H1 (cell line): ENCODE data around the gene TGFBI. TPM values are rescaled to one million over a fixed set of nuclear protein-coding genes. Genes with fewer than 3 reads are reported as not detected.

Experiments
- CTCF ChIA-PET: fragments of 300-600 bp; sonication (Branson Sonifier 250); formaldehyde crosslinking; loops from one replicate; lab custom pipeline; 2021; ENCODE audit not compliant: partially characterized antibody; lab: Charles Lee
- POLR2A ChIA-PET: fragments of 300-600 bp; sonication (Branson Sonifier 250); formaldehyde crosslinking; loops from one replicate; lab custom pipeline; 2021; ENCODE audit warnings: inconsistent platforms; ENCODE audit not compliant: partially characterized antibody; lab: Charles Lee
- DNase-seq, 2 experiments: peaks; one replicate each; pipeline versions ENCODE4 v3.0.0 to v3.0.0-alpha.2; 2010 to 2022; ENCODE audit warnings: low spot score in 2 of 2, low read depth in 1 of 2, mixed read lengths in 1 of 2
- FAIRE-seq: peaks from 2 replicates; lab custom pipeline; 2011; peaks lifted over from hg19 to GRCh38; lab: Jason Lieb, UNC
- H2AFZ ChIP-seq: 2 replicates; pipeline ENCODE4 v1.8.1; 2012; ENCODE audit warnings: low read length, inconsistent platforms
- H2AK5ac ChIP-seq: 2 replicates; pipeline ENCODE4 v1.6.1; 2013; ENCODE audit warnings: low read depth, low read length
- H2BK120ac ChIP-seq: replicated peaks from 2 replicates; pipeline ENCODE3; 2013; ENCODE audit warnings: low read depth, low read length, inconsistent platforms
- H2BK12ac ChIP-seq: 2 replicates; pipeline ENCODE4 v1.6.1; 2013; ENCODE audit warnings: low read depth, low read length
- H2BK15ac ChIP-seq: 2 replicates; pipeline ENCODE4 v1.6.1; 2013; ENCODE audit warnings: low read length
- H2BK20ac ChIP-seq: 2 replicates; pipeline ENCODE4 v1.6.1; 2013; ENCODE audit warnings: low read length
- H2BK5ac ChIP-seq: 2 replicates; pipeline ENCODE4 v1.6.1; 2013; ENCODE audit warnings: low read depth, low read length
- H3K14ac ChIP-seq: 2 replicates; pipeline ENCODE4 v1.6.1; 2013; ENCODE audit warnings: inconsistent platforms; ENCODE audit not compliant: insufficient read length
- H3K18ac ChIP-seq: 2 replicates; pipeline ENCODE4 v1.6.1; 2013; ENCODE audit warnings: low read length; ENCODE audit errors: extremely low read depth
- H3K23ac ChIP-seq: 2 replicates; pipeline ENCODE4 v1.6.1; 2013; ENCODE audit warnings: inconsistent platforms; ENCODE audit not compliant: insufficient read length
- H3K23me2 ChIP-seq: 2 replicates; pipeline ENCODE4 v1.6.1; 2013; ENCODE audit warnings: low read depth, low read length
- H3K27ac ChIP-seq: 2 replicates; pipeline ENCODE4 v1.6.1; 2011; ENCODE audit warnings: low read depth, low read length, inconsistent platforms
- H3K27me3 ChIP-seq, 4 experiments: replicated peaks in 1 of 4; 1 replicate in 1 of 4; 2 replicates in 3 of 4; pipeline versions ENCODE4 v1.6.1 to v1.8.1; 2011 to 2013; ENCODE audit warnings: low read length in 3 of 4, mild to moderate bottlenecking in 3 of 4, inconsistent platforms in 2 of 4, mixed read lengths in 2 of 4, moderate library complexity in 1 of 4; ENCODE audit not compliant: control insufficient read depth in 3 of 4, insufficient read depth in 3 of 4; ENCODE audit errors: extremely low read depth in 1 of 4
- H3K36me3 ChIP-seq, 4 experiments: 2 replicates each; pipeline versions ENCODE4 v1.6.1 to v1.8.1; 2011 to 2013; ENCODE audit warnings: mild to moderate bottlenecking in 4 of 4, low read length in 3 of 4, moderate library complexity in 2 of 4, control low read depth in 1 of 4, inconsistent platforms in 1 of 4; ENCODE audit not compliant: insufficient read depth in 4 of 4, control insufficient read depth in 2 of 4
- H3K4ac ChIP-seq: replicated peaks from 2 replicates; pipeline ENCODE3; 2013; ENCODE audit warnings: low read length, low read depth, mixed read lengths, inconsistent platforms; ENCODE audit not compliant: insufficient read length
- H3K4me1 ChIP-seq, 4 experiments: replicated peaks in 1 of 4; 1 replicate in 1 of 4; 2 replicates in 3 of 4; pipeline versions ENCODE4 v1.6.1 to v1.8.1; 2011 to 2013; ENCODE audit warnings: low read length in 3 of 4, inconsistent platforms in 2 of 4, mixed read lengths in 1 of 4; ENCODE audit not compliant: insufficient read depth in 4 of 4, control insufficient read depth in 3 of 4
- H3K4me2 ChIP-seq, 2 experiments: 2 replicates each; pipeline versions ENCODE4 v1.6.1 to v1.8.1; 2011 to 2013; ENCODE audit warnings: low read depth in 2 of 2, low read length in 2 of 2, control low read depth in 1 of 2, inconsistent platforms in 1 of 2, mild to moderate bottlenecking in 1 of 2; ENCODE audit not compliant: insufficient read depth in 1 of 2
- H3K4me3 ChIP-seq, 4 experiments: fragments of 200-600, 300-600 bp in 1 of 4; sonication (generic), shearing (Covaris generic), sonication (Bioruptor Twin) in 1 of 4; 2 replicates each; pipeline versions ENCODE4 v1.5.1 to v1.8.1; 2011 to 2016; ENCODE audit warnings: low read length in 4 of 4, low read depth in 3 of 4, control low read depth in 2 of 4, inconsistent platforms in 2 of 4, mild to moderate bottlenecking in 2 of 4, mixed read lengths in 1 of 4, moderate library complexity in 1 of 4; ENCODE audit not compliant: insufficient read depth in 2 of 4; ENCODE audit errors: extremely low read depth in 1 of 4
- H3K56ac ChIP-seq: replicated peaks from 2 replicates; pipeline ENCODE3; 2013; ENCODE audit warnings: low read depth, mild to moderate bottlenecking, mixed read lengths, low read length, inconsistent platforms; ENCODE audit not compliant: insufficient read length
- H3K79me1 ChIP-seq: 2 replicates; pipeline ENCODE4 v1.6.1; 2013; ENCODE audit warnings: low read depth, low read length, control low read depth
- H3K79me2 ChIP-seq, 2 experiments: 2 replicates each; pipeline versions ENCODE4 v1.6.1 to v1.8.1; 2012 to 2013; ENCODE audit warnings: low read length in 2 of 2, mild to moderate bottlenecking in 2 of 2, inconsistent platforms in 1 of 2; ENCODE audit not compliant: insufficient read depth in 2 of 2, control insufficient read depth in 1 of 2
- H3K9ac ChIP-seq, 4 experiments: replicated peaks in 1 of 4; 1 replicate in 1 of 4; 2 replicates in 3 of 4; pipeline versions ENCODE4 v1.6.1 to v1.8.1; 2011 to 2013; ENCODE audit warnings: low read depth in 3 of 4, low read length in 3 of 4, control low read depth in 2 of 4, mild to moderate bottlenecking in 2 of 4, moderate library complexity in 2 of 4, inconsistent platforms in 1 of 4; ENCODE audit errors: extremely low read depth in 1 of 4
- H3K9me3 ChIP-seq, 2 experiments: 2 replicates each; pipeline versions ENCODE4 v1.6.1 to v1.8.1; 2012 to 2013; ENCODE audit warnings: mild to moderate bottlenecking in 2 of 2, moderate library complexity in 2 of 2, control low read depth in 1 of 2, inconsistent platforms in 1 of 2, low read depth in 1 of 2, low read length in 1 of 2, mixed read lengths in 1 of 2; ENCODE audit not compliant: insufficient read depth in 2 of 2
- H4K20me1 ChIP-seq, 2 experiments: replicated peaks in 1 of 2; 2 replicates each; pipeline versions ENCODE3 to v1.8.1; 2011 to 2013; ENCODE audit warnings: inconsistent platforms in 2 of 2, low read length in 2 of 2, mild to moderate bottlenecking in 1 of 2; ENCODE audit not compliant: insufficient read depth in 2 of 2, control insufficient read depth in 1 of 2
- H4K5ac ChIP-seq: 2 replicates; pipeline ENCODE4 v1.6.1; 2013; ENCODE audit warnings: low read length, low read depth, mixed read lengths, inconsistent platforms; ENCODE audit not compliant: insufficient read length
- H4K8ac ChIP-seq: 2 replicates; pipeline ENCODE4 v1.8.0; 2013; ENCODE audit warnings: mild to moderate bottlenecking, moderate library complexity, low read length, inconsistent platforms; ENCODE audit not compliant: insufficient read depth; ENCODE audit errors: extremely low read depth
- H4K91ac ChIP-seq: replicated peaks from 2 replicates; pipeline ENCODE3; 2013; ENCODE audit warnings: low read length, mixed read lengths, inconsistent platforms; ENCODE audit not compliant: insufficient read length
- CTBP2 ChIP-seq: IDR thresholded peaks from 2 replicates; pipeline ENCODE4 v1.7.0; 2011; ENCODE audit warnings: borderline replicate concordance, mild to moderate bottlenecking, moderate library complexity, mixed read lengths, low read length; ENCODE audit not compliant: insufficient read depth, insufficient read length
- GTF2F1 ChIP-seq: IDR thresholded peaks from 2 replicates; pipeline ENCODE4 v1.6.1; 2012; ENCODE audit warnings: low read depth, low read length, improper control_type of control experiment, borderline replicate concordance
- PHF8 ChIP-seq: fragments of 200-600 bp; sonication (generic); conservative IDR thresholded peaks from 2 replicates; pipeline ENCODE4 v1.7.1; 2012; ENCODE audit warnings: low read depth, mild to moderate bottlenecking, inconsistent platforms, low read length, moderate library complexity
- POLR2A ChIP-seq, 2 experiments: IDR thresholded peaks; 1 replicate in 1 of 2; 2 replicates in 1 of 2; pipeline ENCODE4 v1.6.1; 2011; ENCODE audit warnings: low read depth in 2 of 2, low read length in 2 of 2, mild to moderate bottlenecking in 2 of 2; ENCODE audit errors: control extremely low read depth in 1 of 2
- POU5F1 ChIP-seq: IDR thresholded peaks from 2 replicates; pipeline ENCODE4 v1.6.1; 2011; ENCODE audit warnings: low read depth, mild to moderate bottlenecking, low read length, moderate library complexity
- RFX5 ChIP-seq: IDR thresholded peaks from 2 replicates; pipeline ENCODE4 v1.6.1; 2011; ENCODE audit warnings: low read depth, low read length, improper control_type of control experiment, borderline replicate concordance
- RXRA ChIP-seq: IDR thresholded peaks from 2 replicates; pipeline ENCODE4 v1.6.1; 2011; ENCODE audit warnings: low read depth, mild to moderate bottlenecking, low read length, moderate library complexity; ENCODE audit not compliant: insufficient read depth
- SP2 ChIP-seq: IDR thresholded peaks from 2 replicates; pipeline ENCODE4 v1.6.1; 2012; ENCODE audit warnings: mild to moderate bottlenecking, low read length, inconsistent platforms
- SUZ12 ChIP-seq: fragments of 200-600 bp; sonication (generic); IDR thresholded peaks from 2 replicates; pipeline ENCODE4 v1.6.1; 2012; ENCODE audit warnings: mild to moderate bottlenecking, inconsistent platforms, low read length, moderate library complexity, mixed read lengths
- TAF1 ChIP-seq: IDR thresholded peaks from 2 replicates; pipeline ENCODE4 v1.6.1; 2011; ENCODE audit warnings: mild to moderate bottlenecking, low read depth, low read length
- TAF7 ChIP-seq: optimal IDR thresholded peaks from 2 replicates; pipeline ENCODE3; 2011; ENCODE audit warnings: low read depth, mild to moderate bottlenecking, inconsistent platforms, low read length, moderate library complexity, borderline replicate concordance
- TEAD4 ChIP-seq: IDR thresholded peaks from 2 replicates; pipeline ENCODE4 v1.6.1; 2012; ENCODE audit warnings: low read depth, low read length, inconsistent platforms, mixed read lengths
- WGBS, 2 experiments: shearing (Covaris generic) in 1 of 2; methylation state at CpG; one replicate each; pipeline versions ENCODE4 v1.1.6 to v1.1.7; 2013 to 2015; ENCODE audit warnings: low lambda C conversion rate in 2 of 2, mixed read lengths in 2 of 2, inconsistent platforms in 1 of 2, low coverage in 1 of 2, missing lambda C conversion rate in 1 of 2; ENCODE audit not compliant: insufficient replicate concordance in 2 of 2, insufficient coverage in 1 of 2, insufficient read length in 1 of 2; ENCODE audit errors: extremely low coverage in 1 of 2, missing lambda C conversion rate in 1 of 2; 5-methylcytosine and 5-hydroxymethylcytosine counted together
- polyA plus RNA-seq, 7 experiments: library from polyadenylated mRNA; depleted of rRNA in 3 of 7; stranded (reverse) in 5 of 7; unstranded in 2 of 7; fragments of >200 nt in 5 of 7; fragments of 200-250 nt in 2 of 7; gene quantifications; 1 replicate in 5 of 7; 2 replicates in 1 of 7; 4 replicates in 1 of 7; pipeline versions ENCODE4 v1.2.1 to v1.2.3, GENCODE V29; 2011 to 2013; ENCODE audit warnings: missing spikeins in 2 of 7, mixed read lengths in 2 of 7
- total RNA-seq: library from RNA; stranded (reverse); fragmentation: NEBNext Ultra II Directional; extraction: Animal tissue kit (Norgen Biotek cat#: 25700); gene quantifications from 2 replicates; pipeline ENCODE4 v1.2.1, GENCODE V29; 2021
- TF ChIP-seq, protein P1 (sequence below): IDR thresholded peaks from 2 replicates; pipeline ENCODE4 v1.6.1; 2012; ENCODE audit warnings: inconsistent platforms

TGFBI gene
- total and polyA plus RNA-seq, 2 of the 8 experiments (the other 6 are each of a cell fraction or from before 2014, with no cell fraction given) = 6.0 to 8.5 TPM

DNA sequence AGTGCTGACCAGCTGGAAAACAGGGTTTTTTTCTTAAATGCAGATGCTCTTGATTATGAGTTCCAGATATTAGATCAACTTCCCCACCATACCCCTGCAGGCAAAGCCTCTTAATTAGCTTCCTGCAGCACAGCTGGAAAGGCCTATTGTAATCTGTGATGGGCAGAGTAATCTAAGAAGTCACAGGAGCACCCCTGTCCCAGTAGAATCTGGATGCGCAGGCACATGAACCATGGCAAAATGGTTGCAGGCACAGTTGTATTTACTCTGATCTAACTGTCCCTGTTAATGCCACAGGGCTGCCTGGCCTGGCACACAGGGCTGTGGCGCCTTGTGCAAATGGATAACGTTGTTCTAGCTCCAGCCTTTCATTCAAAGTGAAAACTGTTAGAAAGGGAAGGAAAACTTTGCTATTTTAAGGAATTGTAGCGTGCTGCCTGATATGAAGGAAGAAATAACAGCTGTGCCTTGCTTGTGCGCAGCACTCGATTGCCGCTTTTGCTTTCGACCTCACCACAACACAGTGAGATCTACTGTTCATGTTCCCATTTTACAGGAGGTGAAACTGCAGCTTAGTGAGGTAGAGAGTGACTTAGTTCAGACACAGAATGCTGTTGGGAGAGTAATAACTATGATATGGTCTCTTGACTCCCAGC, 2.3 kb downstream of the TGFBI start:
- Histone ChIP-seq H3K27ac (no peak overlapping the region), H3K14ac (no peak overlapping the region), H2BK5ac (no peak overlapping the region)
- no peak for TF ChIP-seq TAF1
- TF ChIP-seq, protein P1, sequence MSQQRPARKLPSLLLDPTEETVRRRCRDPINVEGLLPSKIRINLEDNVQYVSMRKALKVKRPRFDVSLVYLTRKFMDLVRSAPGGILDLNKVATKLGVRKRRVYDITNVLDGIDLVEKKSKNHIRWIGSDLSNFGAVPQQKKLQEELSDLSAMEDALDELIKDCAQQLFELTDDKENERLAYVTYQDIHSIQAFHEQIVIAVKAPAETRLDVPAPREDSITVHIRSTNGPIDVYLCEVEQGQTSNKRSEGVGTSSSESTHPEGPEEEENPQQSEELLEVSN = no peak
- TF ChIP-seq TAF7 = no peak
- no peak for TF ChIP-seq SUZ12
- TF ChIP-seq CTBP2 = no peak
- TF ChIP-seq POU5F1 = no peak
- TF ChIP-seq SP2 = no peak
- no peak for TF ChIP-seq POLR2A (IDR thresholded peaks at IDR 0.05; ENCODE audit: control extremely low read depth in 1 of 2, low read depth in 2 of 2, low read length in 2 of 2)
- no peak for TF ChIP-seq PHF8
- TF ChIP-seq TEAD4 = no peak
- TF ChIP-seq RFX5 = no peak
- TF ChIP-seq RXRA = no peak
- TF ChIP-seq GTF2F1 = no peak
- TF ChIP-seq, all 59 proteins: peak for 0
- no peaks in the 10 kb centered on the region for H3K36me3 ChIP-seq
- no peak overlapping the region for H3K4ac ChIP-seq
- FAIRE-seq (no peak), DNase-seq (no peak)
- H3K23me2 ChIP-seq = peaks cover 8% of the 10 kb centered on the region; the same call in 1 of the 2 replicates
- no peak overlapping the region for H3K4me2 ChIP-seq
- no peak overlapping the region for H3K4me3 ChIP-seq
- POLR2A ChIA-PET = interaction anchor here (1.3 to 1.7 kb wide), 2 partner anchors 10 to 13 kb away, joined by 3 to 4 read pairs; no protein-coding TSS in a partner anchor
- H2AFZ ChIP-seq = no peak overlapping the region
- H2BK12ac ChIP-seq = no peak overlapping the region
- CTCF ChIA-PET = interaction anchor here (0.6 to 2.3 kb wide), 9 partner anchors 16 to 155 kb away, joined by 3 to 10 read pairs (median 3); no protein-coding TSS in a partner anchor
- H4K91ac ChIP-seq = no peak overlapping the region
- H3K4me1 ChIP-seq = peaks cover 0 to 4% (median 1%) of the 10 kb centered on the region in 4 experiments; a peak in 4 of 7 replicates
- H3K27me3 ChIP-seq = peaks cover 8 to 39% (median 35%) of the 10 kb centered on the region in 4 experiments
- no peak overlapping the region for H3K9ac ChIP-seq
- H2BK120ac ChIP-seq = no peak overlapping the region
- H3K23ac ChIP-seq = no peak overlapping the region
- H3K18ac ChIP-seq = no peak overlapping the region
- no peak overlapping the region for H4K5ac ChIP-seq
- WGBS, 2 experiments = 91% methylated on average over 8 of the region's 8 CpGs; no CpG with 5 or more reads in 1 of the 2 experiments
- H2AK5ac ChIP-seq = no peak overlapping the region
- no peak overlapping the region for H2BK15ac ChIP-seq
- H2BK20ac ChIP-seq = no peak overlapping the region
- no peak overlapping the region for H3K56ac ChIP-seq
- H4K8ac ChIP-seq = no peak overlapping the region
- H4K20me1 ChIP-seq = peaks cover 0 to 2% of the 10 kb centered on the region in 2 experiments
- no peaks in the 10 kb centered on the region for H3K9me3 ChIP-seq
- no peaks in the 10 kb centered on the region for H3K79me1 ChIP-seq
- H3K79me2 ChIP-seq = no peaks in the 10 kb centered on the region; a peak in 1 of 4 replicates
